ENCODE data around the gene GNAT2.

DNA sequence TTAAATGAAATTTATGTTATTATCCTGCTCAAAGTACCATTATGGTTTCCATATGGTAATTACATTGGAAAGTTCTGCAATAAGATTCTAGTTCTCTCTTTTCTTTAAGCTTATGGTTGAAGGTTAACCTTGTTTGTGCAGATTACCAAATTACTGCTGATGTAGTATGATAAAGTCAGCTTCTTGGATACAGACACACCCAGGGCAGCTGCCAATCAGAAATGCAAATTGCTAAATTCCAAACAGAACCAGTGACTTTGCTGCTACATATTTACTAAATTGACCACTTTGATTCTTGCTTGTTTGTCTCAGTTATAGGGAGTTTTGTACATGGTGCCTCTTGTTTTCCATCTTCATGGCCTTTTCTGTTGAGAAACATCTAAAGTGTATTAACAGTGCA, 26.5 kb downstream of the GNAT2 start:
- TF ChIP-seq, protein P1, sequence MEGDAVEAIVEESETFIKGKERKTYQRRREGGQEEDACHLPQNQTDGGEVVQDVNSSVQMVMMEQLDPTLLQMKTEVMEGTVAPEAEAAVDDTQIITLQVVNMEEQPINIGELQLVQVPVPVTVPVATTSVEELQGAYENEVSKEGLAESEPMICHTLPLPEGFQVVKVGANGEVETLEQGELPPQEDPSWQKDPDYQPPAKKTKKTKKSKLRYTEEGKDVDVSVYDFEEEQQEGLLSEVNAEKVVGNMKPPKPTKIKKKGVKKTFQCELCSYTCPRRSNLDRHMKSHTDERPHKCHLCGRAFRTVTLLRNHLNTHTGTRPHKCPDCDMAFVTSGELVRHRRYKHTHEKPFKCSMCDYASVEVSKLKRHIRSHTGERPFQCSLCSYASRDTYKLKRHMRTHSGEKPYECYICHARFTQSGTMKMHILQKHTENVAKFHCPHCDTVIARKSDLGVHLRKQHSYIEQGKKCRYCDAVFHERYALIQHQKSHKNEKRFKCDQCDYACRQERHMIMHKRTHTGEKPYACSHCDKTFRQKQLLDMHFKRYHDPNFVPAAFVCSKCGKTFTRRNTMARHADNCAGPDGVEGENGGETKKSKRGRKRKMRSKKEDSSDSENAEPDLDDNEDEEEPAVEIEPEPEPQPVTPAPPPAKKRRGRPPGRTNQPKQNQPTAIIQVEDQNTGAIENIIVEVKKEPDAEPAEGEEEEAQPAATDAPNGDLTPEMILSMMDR (IDR thresholded peaks at IDR 0.05), result no peak
- TF ChIP-seq POLR2AphosphoS5 (IDR thresholded peaks at IDR 0.05), result no peak
- no peak for TF ChIP-seq POLR2A (IDR thresholded peaks at IDR 0.05)
- TF ChIP-seq EP300 (IDR thresholded peaks at IDR 0.05), result no peak

Measured in upper lobe of left lung (tissue), 4 donors.